ENCODE results near the gene HYAL3. TPM values are rescaled to one million over a fixed set of nuclear protein-coding genes. Genes with fewer than 3 reads are reported as not detected.

The HYAL3 gene
- total RNA-seq = 1 to 10 TPM in 1 of 2 donors, under 1 TPM in 1; 0.99 to 2.3 TPM

- TF ChIP-seq POLR2A (IDR thresholded peaks at IDR 0.05) (peak; percentile 92 to 96 (median 96)), CTCF (IDR thresholded peaks at IDR 0.05) (peak in 6 of 7 experiments; percentile 24 to 71 (median 58))
- 0 to 3% methylated on average over 13 to 61 of the region's 61 CpGs for WGBS, 2 donors
- Histone ChIP-seq H3K4me1 (peaks cover 58% of the 10 kb centered on the region), H3K27ac (peak within 1 kb of the TSS; percentile 77 to 91 (median 85)), H3K4me3 (peak within 1 kb of the TSS; percentile 11 to 24), H3K27me3 (no peaks in the 10 kb centered on the region), H3K36me3 (replicated peaks in 1 of 2; ENCODE audit: insufficient read depth in 1 of 2, low read depth in 2 of 2) (no peaks in the 10 kb centered on the region), H3K9me3 (no peaks in the 10 kb centered on the region)
- peak; percentile 88 for ATAC-seq
- intact Hi-C loops (cut with DNase I) = no loop called here
- peak; percentile 99 to 100 (median 100) for DNase-seq
These were observed at the start of gene HYAL3, which contains the start of gene NAA80 for GRCh38 chr3:50298836-50299637. Gene HYAL3 (minus strand): TSS chr3:50299405. CDS start chr3:50295602, 3,803 bp downstream. Gene NAA80 (minus strand): TSS chr3:50299405. CDS start chr3:50297463, 1,942 bp downstream.

- H3K4me3 ChIP-seq = no peak overlapping the region
- H3K36me3 ChIP-seq (replicated peaks in 1 of 2; ENCODE audit: insufficient read depth in 1 of 2, low read depth in 2 of 2) = no peaks in the 10 kb centered on the region
- intact Hi-C loops (cut with DNase I) = loop anchor here (10.0 kb wide), 1 partner anchor 198 kb away; no protein-coding TSS in a partner anchor
- TF ChIP-seq CTCF (IDR thresholded peaks at IDR 0.05) (peak in 6 of 7 experiments; percentile 37 to 76 (median 60)), POLR2A (IDR thresholded peaks at IDR 0.05) (peak in 1 of 3 donors; percentile 9)
- peaks cover 53% of the 10 kb centered on the region for H3K4me1 ChIP-seq
- no peaks in the 10 kb centered on the region for H3K9me3 ChIP-seq
- WGBS, 2 donors = 21 to 27% methylated on average over 12 to 14 of the region's 14 CpGs
- no peaks in the 10 kb centered on the region for H3K27me3 ChIP-seq
- DNase-seq = peak; percentile 80 to 83 (median 83)
- ATAC-seq = peak; percentile 28
- peak overlapping the region in 2 of 4 donors; percentile 39 to 52 for H3K27ac ChIP-seq
These were observed 48.1 kb upstream of the HYAL3 start for GRCh38 chr3:50347187-50347813.

GRCh38 chr3:50345586-50346234 lies 46.5 kb upstream of the HYAL3 start, which contains the start of gene ZMYND10:
Gene ZMYND10 (minus strand): TSS chr3:50345732. CDS start chr3:50345579, 153 bp downstream.
- Histone ChIP-seq H3K27ac (no peak within 1 kb of the TSS), H3K4me1 (peaks cover 44% of the 10 kb centered on the region), H3K27me3 (no peaks in the 10 kb centered on the region), H3K36me3 (replicated peaks in 1 of 2; ENCODE audit: insufficient read depth in 1 of 2, low read depth in 2 of 2) (no peaks in the 10 kb centered on the region), H3K9me3 (no peaks in the 10 kb centered on the region), H3K4me3 (no peak within 1 kb of the TSS)
- intact Hi-C loops (cut with DNase I) = loop anchor here (10.0 kb wide), 1 partner anchor 199 kb away; no protein-coding TSS in a partner anchor
- ATAC-seq (no peak), DNase-seq (peak; percentile 43 to 63 (median 58))
- no peak for TF ChIP-seq CTCF (IDR thresholded peaks at IDR 0.05)
- TF ChIP-seq POLR2A (IDR thresholded peaks at IDR 0.05) = peak in 1 of 3 donors; percentile 1
- WGBS, 2 donors = 15 to 48% methylated on average over 22 to 45 of the region's 45 CpGs

- TF ChIP-seq POLR2A (IDR thresholded peaks at IDR 0.05) (no peak), CTCF (IDR thresholded peaks at IDR 0.05) (no peak)
- Histone ChIP-seq H3K4me1 (peaks cover 39% of the 10 kb centered on the region), H3K27me3 (no peaks in the 10 kb centered on the region), H3K27ac (no peak overlapping the region), H3K9me3 (no peaks in the 10 kb centered on the region), H3K36me3 (replicated peaks in 1 of 2; ENCODE audit: insufficient read depth in 1 of 2, low read depth in 2 of 2) (no peaks in the 10 kb centered on the region), H3K4me3 (no peak overlapping the region)
- ATAC-seq (no peak), DNase-seq (no peak)
- intact Hi-C loops (cut with DNase I) = loop anchor here (10.0 kb wide), 1 partner anchor 200 kb away; no protein-coding TSS in a partner anchor
- whole genome bisulfite sequencing, 2 donors = 63 to 72% methylated on average over 6 to 8 of the region's 8 CpGs
These were observed 45.8 kb upstream of the HYAL3 start for GRCh38 chr3:50345008-50345407.
